ENCODE measurements around the gene SLC22A4. TPM values are rescaled to one million over a fixed set of nuclear protein-coding genes. Genes with fewer than 3 reads are reported as not detected.

The SLC22A4 gene
- total RNA-seq, 1 experiment from 2014 or later, result 1.5 TPM

- POLR2A ChIA-PET, result no interaction called here
- no peak overlapping the region for H3K27ac ChIP-seq (ENCODE audit: low read length)
- ATAC-seq (no peak), DNase-seq (ENCODE audit: low read depth, low spot score) (no peak)
- intact Hi-C loops (cut with micrococcal nuclease; ENCODE audit: unreplicated experiment), result no loop called here
- H3K9me3 ChIP-seq (ENCODE audit: control insufficient read depth, insufficient read depth, low read depth, low read length), result no peaks in the 10 kb centered on the region; the same call in 1 of the 2 replicates
- TF ChIP-seq, protein P1, sequence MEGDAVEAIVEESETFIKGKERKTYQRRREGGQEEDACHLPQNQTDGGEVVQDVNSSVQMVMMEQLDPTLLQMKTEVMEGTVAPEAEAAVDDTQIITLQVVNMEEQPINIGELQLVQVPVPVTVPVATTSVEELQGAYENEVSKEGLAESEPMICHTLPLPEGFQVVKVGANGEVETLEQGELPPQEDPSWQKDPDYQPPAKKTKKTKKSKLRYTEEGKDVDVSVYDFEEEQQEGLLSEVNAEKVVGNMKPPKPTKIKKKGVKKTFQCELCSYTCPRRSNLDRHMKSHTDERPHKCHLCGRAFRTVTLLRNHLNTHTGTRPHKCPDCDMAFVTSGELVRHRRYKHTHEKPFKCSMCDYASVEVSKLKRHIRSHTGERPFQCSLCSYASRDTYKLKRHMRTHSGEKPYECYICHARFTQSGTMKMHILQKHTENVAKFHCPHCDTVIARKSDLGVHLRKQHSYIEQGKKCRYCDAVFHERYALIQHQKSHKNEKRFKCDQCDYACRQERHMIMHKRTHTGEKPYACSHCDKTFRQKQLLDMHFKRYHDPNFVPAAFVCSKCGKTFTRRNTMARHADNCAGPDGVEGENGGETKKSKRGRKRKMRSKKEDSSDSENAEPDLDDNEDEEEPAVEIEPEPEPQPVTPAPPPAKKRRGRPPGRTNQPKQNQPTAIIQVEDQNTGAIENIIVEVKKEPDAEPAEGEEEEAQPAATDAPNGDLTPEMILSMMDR (IDR thresholded peaks at IDR 0.05), result no peak
- in situ Hi-C loops (cut with HindIII; ENCODE audit: low pct_unique_long_range_greater_than_20kb, low sequenced_read_pairs), result no loop called here
- no peaks in the 10 kb centered on the region for H3K27me3 ChIP-seq (ENCODE audit: control insufficient read depth, insufficient read depth, low read length)
- no peak overlapping the region for H3K4me3 ChIP-seq (ENCODE audit: low read depth in 2 of 2, low read length in 2 of 2)
- H3K36me3 ChIP-seq (ENCODE audit: control insufficient read depth, insufficient read depth, low read length), result no peaks in the 10 kb centered on the region
- CTCF ChIA-PET, result no interaction called here
- no TSS peak for BruUV-seq (replicated peaks)
- H3K4me1 ChIP-seq (ENCODE audit: control insufficient read depth, insufficient read depth, low read length), result 0 out of 2 replicates have a peak, but pooled peaks cover 4% of the 10 kb centered on the region
Measured at GRCh38 chr5:132302413-132302812, 8.2 kb downstream of the SLC22A4 start.

GRCh38 chr5:132303589-132303988 is 9.4 kb downstream of the SLC22A4 start:
- Histone ChIP-seq H3K27ac (ENCODE audit: low read length) (no peak overlapping the region), H3K9me3 (ENCODE audit: control insufficient read depth, insufficient read depth, low read depth, low read length) (no peaks in the 10 kb centered on the region; the same call in 1 of the 2 replicates), H3K4me1 (ENCODE audit: control insufficient read depth, insufficient read depth, low read length) (0 out of 2 replicates have a peak, but pooled peaks cover 6% of the 10 kb centered on the region), H3K27me3 (ENCODE audit: control insufficient read depth, insufficient read depth, low read length) (no peaks in the 10 kb centered on the region), H3K4me3 (ENCODE audit: low read depth in 2 of 2, low read length in 2 of 2) (no peak overlapping the region), H3K36me3 (ENCODE audit: control insufficient read depth, insufficient read depth, low read length) (no peaks in the 10 kb centered on the region)
- no peak for DNase-seq (ENCODE audit: low read depth, low spot score)
- POLR2A ChIA-PET, result no interaction called here
- ATAC-seq, result no peak
- in situ Hi-C loops (cut with HindIII; ENCODE audit: low pct_unique_long_range_greater_than_20kb, low sequenced_read_pairs) (no loop called here), intact Hi-C loops (cut with micrococcal nuclease; ENCODE audit: unreplicated experiment) (no loop called here)
- CTCF ChIA-PET, result no interaction called here
- TF ChIP-seq SIN3A (IDR thresholded peaks at IDR 0.05; ENCODE audit: borderline replicate concordance, insufficient read depth, low read depth, low read length), result no peak
- TF ChIP-seq, protein P1 (IDR thresholded peaks at IDR 0.05), result no peak
- TF ChIP-seq TCF7L2 (IDR thresholded peaks at IDR 0.05; ENCODE audit: low read depth, low read length), result no peak
- TF ChIP-seq POLR2AphosphoS5 (IDR thresholded peaks at IDR 0.05; ENCODE audit: low read depth, low read length), result no peak
- TF ChIP-seq, protein P2, sequence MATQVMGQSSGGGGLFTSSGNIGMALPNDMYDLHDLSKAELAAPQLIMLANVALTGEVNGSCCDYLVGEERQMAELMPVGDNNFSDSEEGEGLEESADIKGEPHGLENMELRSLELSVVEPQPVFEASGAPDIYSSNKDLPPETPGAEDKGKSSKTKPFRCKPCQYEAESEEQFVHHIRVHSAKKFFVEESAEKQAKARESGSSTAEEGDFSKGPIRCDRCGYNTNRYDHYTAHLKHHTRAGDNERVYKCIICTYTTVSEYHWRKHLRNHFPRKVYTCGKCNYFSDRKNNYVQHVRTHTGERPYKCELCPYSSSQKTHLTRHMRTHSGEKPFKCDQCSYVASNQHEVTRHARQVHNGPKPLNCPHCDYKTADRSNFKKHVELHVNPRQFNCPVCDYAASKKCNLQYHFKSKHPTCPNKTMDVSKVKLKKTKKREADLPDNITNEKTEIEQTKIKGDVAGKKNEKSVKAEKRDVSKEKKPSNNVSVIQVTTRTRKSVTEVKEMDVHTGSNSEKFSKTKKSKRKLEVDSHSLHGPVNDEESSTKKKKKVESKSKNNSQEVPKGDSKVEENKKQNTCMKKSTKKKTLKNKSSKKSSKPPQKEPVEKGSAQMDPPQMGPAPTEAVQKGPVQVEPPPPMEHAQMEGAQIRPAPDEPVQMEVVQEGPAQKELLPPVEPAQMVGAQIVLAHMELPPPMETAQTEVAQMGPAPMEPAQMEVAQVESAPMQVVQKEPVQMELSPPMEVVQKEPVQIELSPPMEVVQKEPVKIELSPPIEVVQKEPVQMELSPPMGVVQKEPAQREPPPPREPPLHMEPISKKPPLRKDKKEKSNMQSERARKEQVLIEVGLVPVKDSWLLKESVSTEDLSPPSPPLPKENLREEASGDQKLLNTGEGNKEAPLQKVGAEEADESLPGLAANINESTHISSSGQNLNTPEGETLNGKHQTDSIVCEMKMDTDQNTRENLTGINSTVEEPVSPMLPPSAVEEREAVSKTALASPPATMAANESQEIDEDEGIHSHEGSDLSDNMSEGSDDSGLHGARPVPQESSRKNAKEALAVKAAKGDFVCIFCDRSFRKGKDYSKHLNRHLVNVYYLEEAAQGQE (IDR thresholded peaks at IDR 0.05; ENCODE audit: insufficient read depth in 1 of 2, low read depth in 2 of 2, low read length in 1 of 2), result no peak
- BruUV-seq (replicated peaks), result no TSS peak

Data from Panc1 (cell line).